ENCODE data around the gene FERMT2.

FERMT2 gene

GRCh38 chr14:52950898-52951680 lies at the start of gene FERMT2:
Gene FERMT2, minus strand, starts transcription at chr14:52951050. Its CDS starts 482 bp downstream, at chr14:52950568.
- FAIRE-seq (no peak), DNase-seq (ENCODE audit: insufficient read length, low spot score) (peak; percentile 60)
- peak; percentile 86 for TF ChIP-seq POLR2A (IDR thresholded peaks at IDR 0.05; ENCODE audit: low read depth, low read length)

- FAIRE-seq (no peak), DNase-seq (ENCODE audit: insufficient read length, low spot score) (no peak)
- TF ChIP-seq POLR2A (IDR thresholded peaks at IDR 0.05; ENCODE audit: low read depth, low read length): no peak
These were observed 47.6 kb upstream of the FERMT2 start for GRCh38 chr14:52998376-52999015.

- no peak for FAIRE-seq
- TF ChIP-seq POLR2A (IDR thresholded peaks at IDR 0.05; ENCODE audit: low read depth, low read length): no peak
- DNase-seq (ENCODE audit: insufficient read length, low spot score): no peak
These were observed 45.6 kb upstream of the FERMT2 start for GRCh38 chr14:52996493-52996892.

- DNase-seq (ENCODE audit: insufficient read length, low spot score) (no peak), FAIRE-seq (no peak)
- no peak for TF ChIP-seq POLR2A (IDR thresholded peaks at IDR 0.05; ENCODE audit: low read depth, low read length)
These were observed 45.1 kb upstream of the FERMT2 start for GRCh38 chr14:52995998-52996397.

- DNase-seq (ENCODE audit: insufficient read length, low spot score) (no peak), FAIRE-seq (no peak)
- TF ChIP-seq POLR2A (IDR thresholded peaks at IDR 0.05; ENCODE audit: low read depth, low read length): no peak
These were observed 41.5 kb upstream of the FERMT2 start for GRCh38 chr14:52992236-52992870.

- DNase-seq (ENCODE audit: insufficient read length, low spot score) (no peak), FAIRE-seq (no peak)
- TF ChIP-seq POLR2A (IDR thresholded peaks at IDR 0.05; ENCODE audit: low read depth, low read length): no peak
These were observed 37.3 kb upstream of the FERMT2 start for GRCh38 chr14:52988139-52988538.

- no peak for TF ChIP-seq POLR2A (IDR thresholded peaks at IDR 0.05; ENCODE audit: low read depth, low read length)
- no peak for FAIRE-seq
- no peak for DNase-seq (ENCODE audit: insufficient read length, low spot score)
These were observed 36.7 kb upstream of the FERMT2 start for GRCh38 chr14:52987514-52987913.

GRCh38 chr14:52987042-52987441 lies 36.2 kb upstream of the FERMT2 start:
- FAIRE-seq: no peak
- no peak for DNase-seq (ENCODE audit: insufficient read length, low spot score)
- no peak for TF ChIP-seq POLR2A (IDR thresholded peaks at IDR 0.05; ENCODE audit: low read depth, low read length)

GRCh38 chr14:52977798-52978197 lies 26.9 kb upstream of the FERMT2 start:
- no peak for TF ChIP-seq POLR2A (IDR thresholded peaks at IDR 0.05; ENCODE audit: low read depth, low read length)
- no peak for DNase-seq (ENCODE audit: insufficient read length, low spot score)
- FAIRE-seq: no peak

- no peak for TF ChIP-seq POLR2A (IDR thresholded peaks at IDR 0.05; ENCODE audit: low read depth, low read length)
- DNase-seq (ENCODE audit: insufficient read length, low spot score) (no peak), FAIRE-seq (no peak)
These were observed 23.6 kb upstream of the FERMT2 start for GRCh38 chr14:52974406-52974805.

GRCh38 chr14:52961060-52961639 lies 10.3 kb upstream of the FERMT2 start:
- DNase-seq (ENCODE audit: insufficient read length, low spot score) (peak; percentile 42), FAIRE-seq (peak; percentile 89)
- TF ChIP-seq POLR2A (IDR thresholded peaks at IDR 0.05; ENCODE audit: low read depth, low read length): no peak

- no peak for DNase-seq (ENCODE audit: insufficient read length, low spot score)
- no peak for FAIRE-seq
- TF ChIP-seq POLR2A (IDR thresholded peaks at IDR 0.05; ENCODE audit: low read depth, low read length): no peak
These were observed 9.8 kb upstream of the FERMT2 start for GRCh38 chr14:52960627-52961026.

GRCh38 chr14:52954346-52955214 lies 3.7 kb upstream of the FERMT2 start:
- TF ChIP-seq POLR2A (IDR thresholded peaks at IDR 0.05; ENCODE audit: low read depth, low read length): no peak
- DNase-seq (ENCODE audit: insufficient read length, low spot score): no peak
- no peak for FAIRE-seq
